ENCODE data around the gene NR3C1. TPM values are rescaled to one million over a fixed set of nuclear protein-coding genes. Genes with fewer than 3 reads are reported as not detected.

Gene NR3C1
- total and polyA plus RNA-seq, 2 of the 13 experiments (the other 11 are each of a cell fraction or from before 2014, with no cell fraction given) = 10.0 to 24.3 TPM

DNA sequence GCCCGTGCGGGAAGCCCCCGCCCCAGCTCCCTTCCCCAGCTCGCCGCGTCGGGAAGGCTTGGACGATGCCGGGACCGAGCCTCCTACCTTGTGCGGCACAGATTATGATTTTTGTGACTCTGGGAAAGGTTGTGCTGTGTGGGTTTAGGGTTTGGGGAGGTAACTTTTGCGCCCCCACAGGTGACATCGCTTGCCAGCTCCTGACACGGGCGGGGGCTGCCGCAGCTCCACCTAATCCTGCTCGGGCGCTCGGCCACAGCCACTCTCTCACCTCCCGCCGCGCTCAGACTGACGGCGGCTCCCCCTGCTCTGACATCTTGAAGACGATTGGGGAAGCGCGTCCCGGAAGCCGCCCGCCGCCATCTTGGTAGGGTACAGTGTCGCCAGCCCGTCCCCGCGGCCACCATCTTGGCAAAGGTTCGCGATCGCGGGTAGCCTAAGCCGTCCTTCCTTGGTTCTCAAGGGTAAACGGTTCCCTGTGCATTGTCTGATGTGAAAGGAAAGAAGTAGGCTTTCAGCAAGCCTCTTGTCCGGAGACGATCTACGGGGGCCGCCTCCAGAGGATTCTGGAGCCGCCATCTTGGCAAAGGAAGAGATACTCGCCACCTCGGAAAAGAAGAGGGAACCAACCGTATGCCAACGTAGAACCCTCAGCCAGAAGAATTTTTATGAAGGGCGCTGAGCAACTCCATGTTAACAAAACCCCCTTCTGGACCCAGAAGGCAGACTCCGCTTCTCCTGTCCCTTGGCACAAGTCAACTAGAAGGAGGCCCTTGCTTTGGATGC, 1.8 kb upstream of the NR3C1 start (continued):
- TF ChIP-seq HBP1 (CRISPR knock-in tag; IDR thresholded peaks at IDR 0.05; ENCODE audit: low read depth) = no peak
- no peak for TF ChIP-seq ZNF652 (CRISPR knock-in tag; IDR thresholded peaks at IDR 0.05; ENCODE audit: borderline replicate concordance, low read depth)
- no peak for TF ChIP-seq ZNF597 (CRISPR knock-in tag; IDR thresholded peaks at IDR 0.05)
- TF ChIP-seq MTF2 (CRISPR knock-in tag; IDR thresholded peaks at IDR 0.05; ENCODE audit: borderline replicate concordance) = no peak; the same call in 1 of the 2 replicates
- no peak for TF ChIP-seq ZNF275 (CRISPR knock-in tag; IDR thresholded peaks at IDR 0.05; ENCODE audit: borderline replicate concordance)
- TF ChIP-seq, protein P1, sequence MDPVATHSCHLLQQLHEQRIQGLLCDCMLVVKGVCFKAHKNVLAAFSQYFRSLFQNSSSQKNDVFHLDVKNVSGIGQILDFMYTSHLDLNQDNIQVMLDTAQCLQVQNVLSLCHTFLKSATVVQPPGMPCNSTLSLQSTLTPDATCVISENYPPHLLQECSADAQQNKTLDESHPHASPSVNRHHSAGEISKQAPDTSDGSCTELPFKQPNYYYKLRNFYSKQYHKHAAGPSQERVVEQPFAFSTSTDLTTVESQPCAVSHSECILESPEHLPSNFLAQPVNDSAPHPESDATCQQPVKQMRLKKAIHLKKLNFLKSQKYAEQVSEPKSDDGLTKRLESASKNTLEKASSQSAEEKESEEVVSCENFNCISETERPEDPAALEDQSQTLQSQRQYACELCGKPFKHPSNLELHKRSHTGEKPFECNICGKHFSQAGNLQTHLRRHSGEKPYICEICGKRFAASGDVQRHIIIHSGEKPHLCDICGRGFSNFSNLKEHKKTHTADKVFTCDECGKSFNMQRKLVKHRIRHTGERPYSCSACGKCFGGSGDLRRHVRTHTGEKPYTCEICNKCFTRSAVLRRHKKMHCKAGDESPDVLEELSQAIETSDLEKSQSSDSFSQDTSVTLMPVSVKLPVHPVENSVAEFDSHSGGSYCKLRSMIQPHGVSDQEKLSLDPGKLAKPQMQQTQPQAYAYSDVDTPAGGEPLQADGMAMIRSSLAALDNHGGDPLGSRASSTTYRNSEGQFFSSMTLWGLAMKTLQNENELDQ (CRISPR knock-in tag; IDR thresholded peaks at IDR 0.05; ENCODE audit: borderline replicate concordance) = no peak
- TF ChIP-seq ZNF20 (CRISPR knock-in tag; IDR thresholded peaks at IDR 0.05) = no peak
- TF ChIP-seq NR1H2 (CRISPR knock-in tag; IDR thresholded peaks at IDR 0.05; ENCODE audit: borderline replicate concordance, low read depth) = no peak; the same call in 1 of the 2 replicates
- no peak for TF ChIP-seq CBFB (CRISPR knock-in tag; IDR thresholded peaks at IDR 0.05)
- no peak for TF ChIP-seq EEA1 (CRISPR knock-in tag; IDR thresholded peaks at IDR 0.05; ENCODE audit: borderline replicate concordance)
- TF ChIP-seq MLXIP (CRISPR knock-in tag; IDR thresholded peaks at IDR 0.05; ENCODE audit: borderline replicate concordance) = no peak
- TF ChIP-seq, protein P2, sequence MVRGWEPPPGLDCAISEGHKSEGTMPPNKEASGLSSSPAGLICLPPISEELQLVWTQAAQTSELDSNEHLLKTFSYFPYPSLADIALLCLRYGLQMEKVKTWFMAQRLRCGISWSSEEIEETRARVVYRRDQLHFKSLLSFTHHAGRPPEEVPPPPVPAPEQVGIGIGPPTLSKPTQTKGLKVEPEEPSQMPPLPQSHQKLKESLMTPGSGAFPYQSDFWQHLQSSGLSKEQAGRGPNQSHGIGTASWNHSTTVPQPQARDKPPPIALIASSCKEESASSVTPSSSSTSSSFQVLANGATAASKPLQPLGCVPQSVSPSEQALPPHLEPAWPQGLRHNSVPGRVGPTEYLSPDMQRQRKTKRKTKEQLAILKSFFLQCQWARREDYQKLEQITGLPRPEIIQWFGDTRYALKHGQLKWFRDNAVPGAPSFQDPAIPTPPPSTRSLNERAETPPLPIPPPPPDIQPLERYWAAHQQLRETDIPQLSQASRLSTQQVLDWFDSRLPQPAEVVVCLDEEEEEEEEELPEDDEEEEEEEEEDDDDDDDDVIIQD (CRISPR knock-in tag; IDR thresholded peaks at IDR 0.05; ENCODE audit: low read depth) = no peak
- peak; percentile 75; the same call in 1 of the 2 replicates for TF ChIP-seq NFKB2 (CRISPR knock-in tag; IDR thresholded peaks at IDR 0.05; ENCODE audit: borderline replicate concordance)
- TF ChIP-seq ZNF329 (CRISPR knock-in tag; IDR thresholded peaks at IDR 0.05; ENCODE audit: low read depth) = no peak
- no peak for TF ChIP-seq ZNF576 (CRISPR knock-in tag; IDR thresholded peaks at IDR 0.05)

Data from HepG2 (cell line).